GOT3 (cell line): Measurements from ENCODE around the gene TNFRSF18.
"Not testable (repeated sequence)": the region's sequence is repeated elsewhere in the genome, so short reads cannot be mapped to it uniquely, and the experiment has no call there.

Source experiments
- DNase-seq: peaks from one replicate; lab custom pipeline; 2025; ENCODE audit warnings: mixed read lengths; lab: John Stamatoyannopoulos, UW

The TNFRSF18 gene, protein sequence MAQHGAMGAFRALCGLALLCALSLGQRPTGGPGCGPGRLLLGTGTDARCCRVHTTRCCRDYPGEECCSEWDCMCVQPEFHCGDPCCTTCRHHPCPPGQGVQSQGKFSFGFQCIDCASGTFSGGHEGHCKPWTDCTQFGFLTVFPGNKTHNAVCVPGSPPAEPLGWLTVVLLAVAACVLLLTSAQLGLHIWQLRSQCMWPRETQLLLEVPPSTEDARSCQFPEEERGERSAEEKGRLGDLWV

DNA sequence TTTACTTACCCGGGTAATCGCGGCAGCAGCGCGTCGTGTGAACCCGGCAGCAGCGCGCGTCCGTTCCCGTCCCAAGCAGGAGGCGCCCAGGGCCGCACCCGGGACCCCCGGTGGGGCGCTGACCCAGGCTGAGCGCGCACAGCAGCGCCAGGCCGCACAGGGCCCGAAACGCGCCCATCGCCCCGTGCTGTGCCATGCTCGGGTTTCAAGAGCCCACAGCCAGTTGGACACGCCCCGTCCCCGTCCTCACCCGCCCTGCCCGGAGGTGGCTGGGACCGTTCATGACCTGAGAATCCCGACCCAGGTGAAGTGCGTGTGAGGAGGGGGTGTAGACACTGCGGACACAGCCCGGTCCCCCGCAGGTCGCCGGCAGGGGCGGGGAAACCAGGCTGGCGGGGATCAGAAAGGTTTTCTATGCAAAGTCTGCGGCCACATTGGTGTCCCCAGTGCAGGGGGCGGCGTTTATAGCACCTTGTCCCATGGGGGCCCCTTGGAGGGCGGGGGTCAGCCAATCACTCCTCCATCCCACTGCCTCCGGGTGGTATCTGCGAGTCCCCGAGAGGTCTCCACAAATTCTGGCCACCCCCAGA is at the start of gene TNFRSF18:
Gene TNFRSF18 (minus strand): TSS at position 217 of the 590 bp plus-strand sequence. CDS start 21 bp downstream, at position 196.
- DNase-seq: no peak

GRCh38 chr1:1255611-1256010 is 49.2 kb upstream of the TNFRSF18 start:
- DNase-seq: no peak

DNA sequence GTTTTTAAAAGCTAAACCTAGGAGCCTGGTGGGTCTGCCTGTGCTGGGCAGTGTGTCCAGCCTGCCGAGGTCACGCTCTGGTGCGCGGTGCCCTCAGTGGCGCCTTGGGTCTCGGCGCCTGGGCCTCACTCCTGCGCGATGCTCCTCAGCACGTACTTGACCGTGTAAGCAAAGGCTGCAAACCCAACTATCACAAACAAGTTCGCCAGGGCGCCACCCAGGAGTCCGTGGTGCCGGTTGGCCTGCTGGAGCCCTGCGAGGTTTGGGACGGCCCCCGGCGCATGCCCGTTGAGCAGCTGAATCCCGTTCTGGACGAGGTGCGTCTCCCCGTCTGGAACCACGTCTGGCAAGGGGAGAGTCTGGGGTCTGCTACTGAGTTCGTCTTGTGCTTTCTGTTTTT is 48.7 kb upstream of the TNFRSF18 start:
- no peak for DNase-seq

- no peak for DNase-seq
These were observed 48.2 kb upstream of the TNFRSF18 start for GRCh38 chr1:1254667-1254998.

DNA sequence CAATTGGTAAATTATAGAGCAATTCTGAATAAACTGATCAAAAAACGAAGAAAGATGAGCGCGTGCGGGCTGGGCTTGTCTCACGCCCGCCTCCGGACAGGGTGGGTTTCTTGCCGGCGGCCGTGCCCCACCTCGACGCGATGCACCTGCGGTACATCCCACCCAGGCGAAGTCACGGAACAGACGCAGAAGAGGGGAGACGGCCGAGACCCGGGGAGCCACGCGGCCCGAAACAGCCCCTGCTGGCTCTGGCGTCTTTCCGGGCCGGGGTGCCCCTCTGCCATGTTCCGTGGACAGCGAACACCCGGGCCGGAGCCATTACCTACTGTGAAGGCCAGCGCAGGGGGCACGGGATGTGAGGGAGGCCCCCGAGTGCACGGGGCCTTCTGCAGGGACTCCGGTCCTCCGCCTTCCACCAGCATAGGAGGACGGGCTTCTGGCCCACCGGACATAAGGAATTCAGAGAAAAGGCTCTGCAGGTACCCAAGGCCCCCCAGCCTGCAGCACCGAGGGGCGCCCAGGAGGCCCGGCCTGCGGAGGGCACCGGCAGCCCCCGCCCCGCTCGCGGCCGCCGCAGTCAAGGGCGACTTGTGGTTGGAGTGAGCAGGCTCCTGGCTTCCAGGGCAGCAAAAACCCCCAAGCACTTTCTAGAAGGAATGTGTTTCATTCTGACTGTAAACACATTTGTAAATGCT is 47.7 kb upstream of the TNFRSF18 start:
- no peak for DNase-seq

DNA sequence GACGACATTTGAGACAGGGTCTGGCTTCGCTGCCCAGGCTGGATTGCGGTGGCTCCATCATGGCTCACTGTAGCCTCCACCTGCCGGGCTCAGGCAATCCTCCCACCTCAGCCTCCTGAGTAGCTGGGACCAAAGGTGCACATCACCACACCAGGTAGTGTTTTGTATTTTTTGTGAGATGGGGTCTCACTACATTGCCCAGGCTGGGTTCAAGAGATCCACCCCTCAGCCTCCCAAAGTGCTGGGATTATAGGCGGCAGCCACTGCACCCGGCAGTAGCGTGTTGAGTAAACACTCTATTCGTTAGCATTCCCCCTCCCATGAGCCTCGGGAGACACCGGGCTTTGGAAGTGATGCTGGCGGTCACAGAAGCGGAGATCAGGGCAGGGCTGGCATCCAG is 46.9 kb upstream of the TNFRSF18 start:
- DNase-seq: no peak

DNA sequence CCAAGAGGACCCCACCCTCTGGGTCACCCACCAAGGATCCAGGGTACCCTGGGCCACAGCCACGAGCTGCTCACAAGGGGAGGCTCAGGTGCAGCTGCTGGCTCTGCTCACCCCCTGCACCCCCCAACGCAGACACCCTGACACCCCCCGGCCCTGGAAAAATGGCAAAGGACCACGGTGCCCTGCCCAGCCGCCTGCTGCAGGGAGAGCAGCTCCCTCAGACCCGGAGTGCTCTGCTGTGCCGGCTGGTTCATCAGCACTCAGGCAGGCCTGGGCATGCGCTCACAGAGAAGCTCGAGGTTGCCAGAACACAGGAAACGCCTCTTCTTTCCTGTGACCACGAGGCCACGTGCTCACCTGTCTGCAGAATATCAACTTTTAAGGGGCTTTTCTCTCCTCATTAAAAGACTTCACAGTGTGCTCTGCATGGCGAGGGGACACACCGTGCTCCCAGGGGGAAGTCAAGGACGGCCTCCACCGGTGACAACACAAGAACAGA is 44.4 kb upstream of the TNFRSF18 start:
- no peak for DNase-seq

- not testable (repeated sequence) for DNase-seq
These were observed 41.9 kb upstream of the TNFRSF18 start for GRCh38 chr1:1248009-1248913.

DNA sequence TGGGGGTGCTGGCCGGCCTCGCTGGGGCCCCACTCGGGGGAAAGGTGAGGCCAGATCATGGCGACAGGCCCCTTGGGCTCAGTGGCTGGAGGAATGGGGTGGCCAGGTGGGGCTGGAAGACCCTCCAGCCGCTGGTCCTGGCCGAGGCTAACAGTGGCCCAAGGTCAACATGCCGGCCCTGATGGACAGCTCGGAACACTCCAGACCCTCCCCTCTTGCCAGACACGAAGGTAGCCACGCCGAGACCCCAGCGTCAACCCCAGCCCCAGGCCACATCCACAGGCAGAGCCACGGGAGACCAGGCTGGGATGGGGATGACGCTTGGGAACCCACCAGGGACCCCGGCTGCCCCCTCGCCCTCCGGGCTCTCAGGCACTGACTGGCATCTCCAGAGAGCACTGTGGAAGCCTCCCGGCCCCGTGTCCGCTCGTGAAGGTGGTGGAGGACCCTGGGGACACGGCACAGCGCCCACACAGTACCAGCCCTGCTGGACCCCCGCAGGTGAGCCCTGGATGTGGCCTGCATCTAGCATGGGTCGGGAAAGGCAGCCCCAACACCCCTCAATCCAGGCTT is 41.0 kb upstream of the TNFRSF18 start:
- DNase-seq: no peak

GRCh38 chr1:1246577-1247340 is 40.4 kb upstream of the TNFRSF18 start, which contains the start of gene C1QTNF12:
TSS of gene C1QTNF12 (minus strand) at chr1:1246722. CDS start at chr1:1246690, 32 bp downstream.
- no peak for DNase-seq

- no peak for DNase-seq
These were observed 39.6 kb upstream of the TNFRSF18 start for GRCh38 chr1:1245817-1246576.

DNA sequence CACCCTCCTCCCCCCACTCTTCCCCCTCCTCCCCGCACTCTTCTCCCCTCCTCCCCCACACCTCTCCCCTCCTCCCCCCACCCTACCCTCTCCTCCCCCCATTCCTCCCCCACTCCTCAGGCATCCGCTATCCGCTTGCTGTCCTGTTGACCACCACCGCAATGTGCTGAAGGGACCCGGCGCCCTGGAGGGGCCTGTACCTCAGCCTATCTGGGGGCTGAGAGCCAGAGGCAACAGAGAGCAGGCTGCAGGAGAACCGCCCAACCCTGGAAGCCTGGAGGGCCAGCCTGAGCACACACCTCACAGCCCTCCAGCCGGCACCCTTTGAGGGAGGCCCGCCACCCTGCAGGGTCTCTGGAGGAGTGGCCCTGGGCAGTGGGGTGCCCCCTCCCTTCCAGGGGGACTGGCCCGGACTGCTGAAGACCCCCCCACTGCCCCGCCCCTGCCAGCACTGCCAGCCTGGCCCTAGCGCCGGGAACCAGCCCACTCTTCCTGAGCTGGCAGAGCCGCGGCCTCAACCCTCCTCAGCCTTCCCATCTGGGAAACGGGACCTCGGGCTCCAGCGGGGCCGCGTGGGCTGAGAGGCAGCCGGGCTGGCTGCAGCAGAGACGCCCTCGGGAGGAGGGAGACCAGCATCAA is 38.9 kb upstream of the TNFRSF18 start:
- DNase-seq: no peak

GRCh38 chr1:1244192-1244811 is 37.9 kb upstream of the TNFRSF18 start:
- DNase-seq: no peak

DNA sequence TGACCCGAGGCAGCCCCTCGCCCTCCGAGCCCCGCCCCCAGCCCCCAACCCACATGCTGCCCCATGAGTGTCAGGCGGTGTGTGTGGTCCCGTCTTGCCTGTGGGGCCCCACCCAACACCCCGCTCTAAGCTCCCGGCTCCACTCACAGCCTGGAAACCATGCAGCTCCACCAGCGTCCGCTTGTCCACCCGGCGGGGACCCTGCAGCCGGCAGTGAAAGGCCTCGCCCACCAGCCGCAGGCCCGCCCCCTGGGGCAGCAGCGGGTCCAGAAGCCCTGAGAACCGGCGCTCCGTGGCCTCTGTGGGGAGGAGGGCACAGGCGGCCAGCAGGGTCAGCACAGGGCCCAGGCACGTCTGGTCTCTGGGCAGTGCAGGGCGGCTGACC is 37.4 kb upstream of the TNFRSF18 start:
- DNase-seq: no peak

GRCh38 chr1:1243266-1243660 is 36.9 kb upstream of the TNFRSF18 start:
- DNase-seq: no peak

DNA sequence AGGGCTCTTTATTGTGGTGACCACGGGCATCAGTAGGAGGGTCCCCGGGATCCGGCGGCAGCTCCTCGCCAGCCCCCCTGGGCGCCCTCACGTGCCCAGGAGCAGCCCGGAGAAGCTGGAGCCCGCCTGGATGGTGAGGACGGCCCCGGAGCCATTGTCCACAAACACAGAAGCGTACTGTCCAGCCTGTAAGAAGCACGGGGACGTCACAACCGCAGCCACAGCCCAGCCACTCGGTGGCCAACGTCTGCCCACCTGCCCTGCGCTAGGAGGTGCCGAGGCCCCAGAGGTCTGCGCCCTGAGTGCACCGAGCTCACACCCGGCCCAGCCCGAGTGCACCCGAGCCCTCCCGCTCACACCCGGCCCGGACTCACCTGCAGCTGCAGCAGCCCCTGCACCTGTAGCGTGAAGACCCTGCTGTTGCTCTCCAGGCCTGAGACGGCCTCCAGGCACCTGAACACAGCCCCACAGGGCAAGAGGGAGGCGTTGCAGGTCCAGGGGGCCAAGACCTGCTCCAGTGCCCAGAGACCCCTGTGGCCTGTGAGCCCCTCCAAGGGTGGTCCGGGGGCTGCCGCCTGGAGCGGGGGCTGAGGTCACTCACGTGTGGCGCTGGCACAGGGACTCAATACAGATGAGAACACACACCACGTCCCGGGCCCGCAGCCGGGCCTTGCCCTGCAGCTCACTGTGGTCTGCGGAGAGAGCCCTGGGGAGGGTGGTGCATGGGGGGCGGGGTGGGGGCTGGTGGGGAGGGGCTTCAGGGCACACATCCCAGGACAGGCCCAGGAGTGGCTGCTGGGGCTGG is 36.3 kb upstream of the TNFRSF18 start:
- no peak for DNase-seq

GRCh38 chr1:1241588-1242219 is 35.3 kb upstream of the TNFRSF18 start:
- DNase-seq: no peak
